Lower lobe of right lung (tissue), 2 donors: Measurements from ENCODE around the gene MGAT1. TPM values are rescaled to one million over a fixed set of nuclear protein-coding genes. Genes with fewer than 3 reads are reported as not detected.

ENCODE experiments used
- ATAC-seq, 2 donors: fragments of 200-7000 bp; cut with Tn5 transposase; one replicate each; pipeline ENCODE4 v1.9.1; 2020 to 2022; ENCODE audit warnings: mild to moderate bottlenecking in 2 of 2, moderate library complexity in 2 of 2
- DNase-seq: peaks from one replicate; pipeline ENCODE4 v3.0.0-alpha.2; 2020
- H3K27ac ChIP-seq: fragments of 200-600 bp; one replicate; pipeline ENCODE4 v1.8.0; 2022
- H3K27me3 ChIP-seq: fragments of 200-600 bp; one replicate; pipeline ENCODE4 v1.8.0; 2022; ENCODE audit warnings: low read depth
- H3K36me3 ChIP-seq: fragments of 200-600 bp; one replicate; pipeline ENCODE4 v1.8.0; 2022; ENCODE audit warnings: mild to moderate bottlenecking
- H3K4me1 ChIP-seq: fragments of 200-600 bp; one replicate; pipeline ENCODE4 v1.8.0; 2022
- H3K4me3 ChIP-seq: fragments of 200-600 bp; one replicate; pipeline ENCODE4 v1.8.0; 2022; ENCODE audit warnings: mild to moderate bottlenecking
- H3K9me3 ChIP-seq: fragments of 200-600 bp; one replicate; pipeline ENCODE4 v1.8.0; 2022
- intact Hi-C: fragments of 100-400 bp; cut with DNase I; formaldehyde crosslinking; loops from one replicate; pipeline ENCODE4 v1.11.0; 2022
- total RNA-seq: library from RNA; stranded (reverse); fragmentation: NEBNext Ultra II Directional; extraction: Animal tissue kit (Norgen Biotek cat#: 25700); gene quantifications from one replicate; pipeline ENCODE4 v1.2.1, GENCODE V29; 2021
- TF ChIP-seq, protein P1 (sequence below): fragments of 200-600 bp; IDR thresholded peaks from one replicate; pipeline ENCODE4 v1.8.0; 2022; ENCODE audit warnings: antibody characterized with exemption, mild to moderate bottlenecking
- donor health status: DM: no; HTN: yes; CAD: no; lungs with severe emphysema.

Gene MGAT1
- total RNA-seq, 1 donor from 2014 or later: 241 TPM

DNA sequence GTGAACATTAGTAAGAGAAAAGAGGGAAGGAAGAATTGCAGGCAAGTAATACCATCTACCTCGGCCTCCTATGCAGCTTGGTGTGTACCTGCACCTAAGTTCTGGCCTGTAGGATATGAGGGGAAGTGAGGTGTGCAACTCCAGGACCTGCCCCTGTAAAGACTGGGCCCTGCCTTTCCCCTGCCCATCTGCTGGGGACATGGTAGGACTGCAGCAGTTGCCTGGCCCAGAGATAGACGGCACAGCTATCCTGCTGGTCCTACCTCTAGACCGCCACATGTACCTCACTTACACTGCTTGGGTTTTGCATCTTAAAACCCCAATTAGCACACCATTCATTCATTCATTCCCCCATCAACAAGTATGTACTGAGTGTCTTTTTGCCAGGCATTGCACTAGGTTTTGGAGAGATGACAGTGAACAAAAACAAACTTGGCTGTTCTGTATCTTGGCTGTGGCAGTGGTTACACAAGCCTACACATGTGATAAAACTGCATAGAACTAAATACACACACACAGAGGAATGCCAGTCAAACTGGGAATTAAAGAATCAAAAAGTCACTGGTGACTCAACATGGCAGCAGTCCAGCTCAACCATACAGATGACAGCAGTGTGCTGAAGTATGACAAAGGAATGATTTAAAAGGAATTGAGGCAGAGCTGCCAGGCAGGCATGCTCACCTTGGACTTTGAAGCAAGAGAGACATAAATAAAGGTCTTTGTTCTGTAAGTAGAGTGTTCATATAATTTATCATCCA, 23.3 kb upstream of the MGAT1 start:
- peak overlapping the region; percentile 7 for H3K27ac ChIP-seq
- peaks cover 51% of the 10 kb centered on the region for H3K4me1 ChIP-seq
- DNase-seq (no peak), ATAC-seq (peak; percentile 33 to 56)
- H3K27me3 ChIP-seq: no peaks in the 10 kb centered on the region
- intact Hi-C loops: no loop called here
- no peak overlapping the region for H3K4me3 ChIP-seq
- TF ChIP-seq, protein P1, sequence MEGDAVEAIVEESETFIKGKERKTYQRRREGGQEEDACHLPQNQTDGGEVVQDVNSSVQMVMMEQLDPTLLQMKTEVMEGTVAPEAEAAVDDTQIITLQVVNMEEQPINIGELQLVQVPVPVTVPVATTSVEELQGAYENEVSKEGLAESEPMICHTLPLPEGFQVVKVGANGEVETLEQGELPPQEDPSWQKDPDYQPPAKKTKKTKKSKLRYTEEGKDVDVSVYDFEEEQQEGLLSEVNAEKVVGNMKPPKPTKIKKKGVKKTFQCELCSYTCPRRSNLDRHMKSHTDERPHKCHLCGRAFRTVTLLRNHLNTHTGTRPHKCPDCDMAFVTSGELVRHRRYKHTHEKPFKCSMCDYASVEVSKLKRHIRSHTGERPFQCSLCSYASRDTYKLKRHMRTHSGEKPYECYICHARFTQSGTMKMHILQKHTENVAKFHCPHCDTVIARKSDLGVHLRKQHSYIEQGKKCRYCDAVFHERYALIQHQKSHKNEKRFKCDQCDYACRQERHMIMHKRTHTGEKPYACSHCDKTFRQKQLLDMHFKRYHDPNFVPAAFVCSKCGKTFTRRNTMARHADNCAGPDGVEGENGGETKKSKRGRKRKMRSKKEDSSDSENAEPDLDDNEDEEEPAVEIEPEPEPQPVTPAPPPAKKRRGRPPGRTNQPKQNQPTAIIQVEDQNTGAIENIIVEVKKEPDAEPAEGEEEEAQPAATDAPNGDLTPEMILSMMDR: no peak
- no peaks in the 10 kb centered on the region for H3K9me3 ChIP-seq
- H3K36me3 ChIP-seq: no peaks in the 10 kb centered on the region

DNA sequence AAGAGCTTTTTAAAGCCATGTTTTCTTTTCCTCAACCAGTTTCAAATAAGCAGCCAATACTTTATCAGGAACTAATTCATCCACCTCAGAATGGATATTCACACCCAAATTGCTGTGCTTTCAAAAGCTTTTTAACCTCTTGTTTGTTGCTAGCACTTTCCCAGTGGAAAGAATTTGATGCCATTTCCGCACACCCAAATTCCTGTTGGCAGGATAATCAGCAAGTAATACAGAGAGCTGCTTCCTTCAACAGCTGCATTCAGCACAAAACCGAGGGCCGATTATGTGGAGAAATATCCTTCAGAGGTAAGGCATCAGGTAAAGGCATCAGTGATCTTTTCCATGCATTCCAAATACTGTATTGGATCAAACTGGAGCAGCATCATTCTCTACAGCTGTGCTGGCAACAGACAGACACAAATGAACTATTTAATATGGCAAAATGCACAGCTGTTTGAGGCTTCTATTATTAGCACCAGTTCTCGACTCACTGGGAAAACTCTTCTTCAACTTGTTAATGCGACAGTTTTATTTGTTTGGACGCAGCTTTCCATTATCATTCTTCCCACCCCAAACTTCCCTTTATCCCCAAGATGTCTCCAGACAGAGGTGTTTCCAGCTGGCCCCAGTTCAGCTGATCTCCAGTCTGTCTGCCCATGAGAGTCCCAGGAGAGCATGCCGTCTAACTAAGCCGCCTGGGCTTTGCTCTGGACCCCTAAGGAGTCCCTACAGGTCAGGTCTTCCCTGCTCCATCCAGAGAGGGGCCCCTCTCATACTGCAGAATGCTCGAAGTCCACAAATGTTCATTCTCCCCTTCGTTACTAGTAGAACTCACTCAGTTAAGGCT, 22.2 kb upstream of the MGAT1 start:
- H3K27me3 ChIP-seq: no peaks in the 10 kb centered on the region
- TF ChIP-seq, protein P1: no peak
- DNase-seq: no peak
- peak overlapping the region; percentile 7 for H3K27ac ChIP-seq
- intact Hi-C loops: no loop called here
- ATAC-seq: no peak
- no peaks in the 10 kb centered on the region for H3K36me3 ChIP-seq
- no peaks in the 10 kb centered on the region for H3K9me3 ChIP-seq
- peaks cover 56% of the 10 kb centered on the region for H3K4me1 ChIP-seq
- H3K4me3 ChIP-seq: no peak overlapping the region

DNA sequence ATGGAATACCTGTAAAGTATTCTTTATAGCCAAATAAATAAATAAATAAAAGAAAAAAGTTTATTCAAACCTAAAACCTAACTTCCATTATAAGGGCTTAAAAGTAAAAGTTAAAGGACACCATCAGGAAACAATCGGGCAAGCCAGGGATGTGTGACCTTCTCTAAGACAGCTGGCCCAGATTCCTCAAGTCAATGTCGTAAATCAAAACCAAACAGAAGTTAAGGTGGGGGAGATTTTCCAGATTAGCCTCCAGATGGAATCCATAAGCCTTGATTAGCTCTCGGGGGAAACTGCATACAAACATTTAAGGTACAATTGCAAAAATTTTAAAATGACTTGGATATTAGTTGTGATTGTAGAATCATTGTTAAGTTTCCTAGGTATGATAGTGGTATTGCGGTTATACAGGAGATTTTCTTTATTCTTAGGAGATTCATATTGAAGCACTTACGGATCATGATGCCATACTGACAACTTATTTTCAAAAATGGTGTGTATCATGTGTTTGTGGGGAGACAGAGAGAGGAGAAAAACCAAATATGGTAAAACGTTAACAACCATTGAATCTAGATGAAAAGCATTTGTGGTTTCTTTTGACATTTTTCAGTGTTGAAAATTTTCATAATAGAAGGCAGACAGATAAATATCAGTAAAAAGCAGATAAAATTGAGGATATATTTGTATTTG, 21.5 kb upstream of the MGAT1 start:
- no peaks in the 10 kb centered on the region for H3K36me3 ChIP-seq
- H3K9me3 ChIP-seq: no peaks in the 10 kb centered on the region
- peaks cover 53% of the 10 kb centered on the region for H3K4me1 ChIP-seq
- no peak overlapping the region for H3K4me3 ChIP-seq
- intact Hi-C loops: no loop called here
- H3K27me3 ChIP-seq: no peaks in the 10 kb centered on the region
- no peak for DNase-seq
- no peak overlapping the region for H3K27ac ChIP-seq
- no peak for ATAC-seq
- TF ChIP-seq, protein P1: no peak

DNA sequence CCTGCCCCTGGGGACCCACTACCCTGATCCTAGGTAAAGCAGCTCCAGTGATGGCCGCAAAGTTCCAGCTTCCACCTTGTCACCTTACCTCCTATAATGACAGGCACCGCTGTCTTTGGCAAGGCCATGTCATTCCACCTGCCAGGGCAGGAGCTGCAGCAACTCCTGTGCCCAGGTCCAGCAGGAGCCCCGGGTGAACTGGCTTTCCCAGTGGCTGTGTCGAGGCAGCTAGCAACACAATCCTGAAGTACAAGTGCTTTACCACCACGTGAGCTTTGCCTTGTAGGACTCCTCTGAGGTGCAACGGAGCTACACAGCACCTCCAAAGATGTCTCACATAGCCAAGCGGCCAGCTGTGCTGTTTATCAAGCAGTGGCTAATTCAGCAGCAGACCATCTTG, 20.7 kb upstream of the MGAT1 start:
- no peaks in the 10 kb centered on the region for H3K36me3 ChIP-seq
- no peaks in the 10 kb centered on the region for H3K9me3 ChIP-seq
- DNase-seq: no peak
- H3K4me3 ChIP-seq: no peak overlapping the region
- no peaks in the 10 kb centered on the region for H3K27me3 ChIP-seq
- ATAC-seq: no peak
- TF ChIP-seq, protein P1: no peak
- peaks cover 60% of the 10 kb centered on the region for H3K4me1 ChIP-seq
- intact Hi-C loops: no loop called here
- no peak overlapping the region for H3K27ac ChIP-seq

DNA sequence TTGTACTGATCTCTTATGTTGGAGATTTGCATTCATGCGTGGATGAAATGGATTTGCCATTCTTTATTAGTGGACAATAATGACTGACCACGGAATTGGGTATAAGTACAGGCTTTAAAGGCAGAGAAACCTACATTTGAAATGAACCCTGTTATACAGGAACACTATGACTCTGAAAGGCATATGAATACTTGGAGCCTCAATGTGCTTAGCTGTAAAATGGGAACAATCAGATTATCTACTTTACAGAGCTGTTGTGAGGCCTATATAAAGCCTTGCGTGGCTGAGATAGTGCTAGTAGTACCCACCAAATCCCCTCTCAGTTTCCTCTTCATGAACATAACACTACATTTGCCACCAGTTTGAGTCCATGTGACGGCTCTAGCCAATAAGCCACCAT, 18.9 kb upstream of the MGAT1 start:
- peaks cover 71% of the 10 kb centered on the region for H3K4me1 ChIP-seq
- intact Hi-C loops: no loop called here
- H3K36me3 ChIP-seq: no peaks in the 10 kb centered on the region
- DNase-seq: no peak
- no peak overlapping the region for H3K4me3 ChIP-seq
- no peaks in the 10 kb centered on the region for H3K9me3 ChIP-seq
- H3K27me3 ChIP-seq: no peaks in the 10 kb centered on the region
- TF ChIP-seq, protein P1: no peak
- H3K27ac ChIP-seq: peak overlapping the region; percentile 54
- ATAC-seq: no peak
